Hypothalamus (tissue), 51 donors: ENCODE measurements around the gene RBM19.

Experiments used
- DNase-seq, 51 donors: peaks; one replicate each; lab custom pipeline; 2025; lab: John Stamatoyannopoulos, UW

RBM19 gene

GRCh38 chr12:113795445-113795844 is 170.7 kb downstream of the RBM19 start:
- no peak for DNase-seq

GRCh38 chr12:113794774-113795173 is 171.4 kb downstream of the RBM19 start:
- DNase-seq = no peak

GRCh38 chr12:113793250-113793649 is 172.9 kb downstream of the RBM19 start:
- DNase-seq = no peak

- no peak for DNase-seq
Measured at GRCh38 chr12:113792450-113792849, 173.7 kb downstream of the RBM19 start.

- DNase-seq = no peak
Measured at GRCh38 chr12:113788020-113788856, 177.9 kb downstream of the RBM19 start.

GRCh38 chr12:113786107-113786506 is 180.0 kb downstream of the RBM19 start:
- DNase-seq = no peak

GRCh38 chr12:113783811-113784210 is 182.3 kb downstream of the RBM19 start:
- DNase-seq = no peak

GRCh38 chr12:113782873-113783272 is 183.3 kb downstream of the RBM19 start:
- DNase-seq = peak in 1 of 51 donors; percentile 8

GRCh38 chr12:113781415-113782198 is 184.5 kb downstream of the RBM19 start:
- DNase-seq = no peak

- DNase-seq = no peak
Measured at GRCh38 chr12:113779774-113780173, 186.4 kb downstream of the RBM19 start.

- no peak for DNase-seq
Measured at GRCh38 chr12:113778432-113779132, 187.5 kb downstream of the RBM19 start.

- DNase-seq = no peak
Measured at GRCh38 chr12:113777751-113778150, 188.4 kb downstream of the RBM19 start.

- DNase-seq = no peak
Measured at GRCh38 chr12:113776536-113776935, 189.6 kb downstream of the RBM19 start.

GRCh38 chr12:113774526-113774925 is 191.6 kb downstream of the RBM19 start:
- DNase-seq = no peak

- DNase-seq = no peak
Measured at GRCh38 chr12:113772505-113773030, 193.6 kb downstream of the RBM19 start.

- DNase-seq = no peak
Measured at GRCh38 chr12:113770389-113770865, 195.7 kb downstream of the RBM19 start.

GRCh38 chr12:113769305-113769704 is 196.8 kb downstream of the RBM19 start:
- DNase-seq = peak in 3 of 51 donors; percentile 9 to 17 (median 13)

- DNase-seq = no peak
Measured at GRCh38 chr12:113768850-113769249, 197.3 kb downstream of the RBM19 start.

- DNase-seq = peak in 4 of 51 donors; percentile 5 to 11 (median 8)
Measured at GRCh38 chr12:113766879-113767878, 198.9 kb downstream of the RBM19 start.
